GM18520 (cell line): ENCODE data around the gene ERICH3.

ENCODE experiments used
- ATAC-seq: cut with Tn5 transposase; IDR thresholded peaks from one replicate; pipeline ENCODE4 v1.9.1; 2021; ENCODE audit not compliant: unreplicated experiment

The ERICH3 gene, protein sequence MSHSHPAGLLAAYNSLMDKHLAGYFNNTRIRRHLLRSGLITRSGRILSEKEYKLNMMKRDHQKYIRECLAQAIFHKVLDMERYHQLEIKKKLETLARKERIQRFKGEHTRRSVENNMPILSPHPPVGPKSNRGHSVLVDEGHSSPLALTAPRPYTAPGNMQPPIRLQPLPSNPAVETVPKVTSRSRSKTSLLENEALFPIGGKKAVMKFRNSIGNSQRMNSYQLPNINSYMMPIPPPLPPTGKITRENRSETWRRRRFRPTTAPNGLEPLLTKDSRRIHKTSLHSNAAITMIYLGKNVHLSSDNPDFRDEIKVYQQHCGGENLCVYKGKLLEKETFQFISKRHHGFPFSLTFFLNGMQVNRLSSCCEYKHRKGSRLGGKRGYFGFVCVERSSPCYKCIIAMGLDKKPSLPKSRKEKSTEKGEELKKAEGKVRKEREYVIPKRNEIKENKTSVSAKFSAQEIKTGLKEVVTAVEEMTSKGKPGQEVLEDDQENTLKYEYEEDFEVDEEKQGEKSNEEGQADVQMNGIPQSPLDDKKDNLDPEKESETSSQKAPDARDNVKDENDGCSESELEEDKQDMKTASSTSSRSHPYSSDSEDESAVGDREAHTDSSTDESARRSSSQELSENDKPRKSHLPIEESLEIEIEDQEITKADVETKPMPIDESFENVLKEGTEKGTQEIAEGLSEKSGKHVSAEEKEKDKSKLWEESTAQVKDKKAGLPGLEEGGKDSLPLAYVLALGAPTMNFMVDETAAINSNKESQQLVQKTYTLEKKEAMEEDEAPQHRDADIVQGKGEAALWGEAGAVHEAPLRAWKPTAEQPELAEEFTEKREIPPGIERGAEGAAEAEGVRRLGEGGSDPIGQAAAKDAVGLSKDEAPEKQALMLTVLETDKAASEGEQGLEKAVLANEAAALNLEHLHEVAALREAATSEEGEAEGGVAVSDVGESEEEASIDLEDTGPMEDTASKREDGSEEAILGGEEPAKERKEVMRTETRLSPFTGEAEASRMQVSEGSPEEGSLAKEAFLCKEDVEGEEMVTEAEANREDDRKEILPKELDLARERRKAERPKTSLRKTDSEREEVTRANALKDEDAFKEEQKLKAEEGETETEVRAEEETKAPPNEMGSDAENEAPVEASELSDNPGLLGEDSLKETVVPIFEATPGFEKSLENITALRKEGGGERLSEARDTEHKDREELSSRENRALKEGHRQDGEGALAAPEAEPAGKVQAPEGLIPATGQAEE (N-terminal part only)

DNA sequence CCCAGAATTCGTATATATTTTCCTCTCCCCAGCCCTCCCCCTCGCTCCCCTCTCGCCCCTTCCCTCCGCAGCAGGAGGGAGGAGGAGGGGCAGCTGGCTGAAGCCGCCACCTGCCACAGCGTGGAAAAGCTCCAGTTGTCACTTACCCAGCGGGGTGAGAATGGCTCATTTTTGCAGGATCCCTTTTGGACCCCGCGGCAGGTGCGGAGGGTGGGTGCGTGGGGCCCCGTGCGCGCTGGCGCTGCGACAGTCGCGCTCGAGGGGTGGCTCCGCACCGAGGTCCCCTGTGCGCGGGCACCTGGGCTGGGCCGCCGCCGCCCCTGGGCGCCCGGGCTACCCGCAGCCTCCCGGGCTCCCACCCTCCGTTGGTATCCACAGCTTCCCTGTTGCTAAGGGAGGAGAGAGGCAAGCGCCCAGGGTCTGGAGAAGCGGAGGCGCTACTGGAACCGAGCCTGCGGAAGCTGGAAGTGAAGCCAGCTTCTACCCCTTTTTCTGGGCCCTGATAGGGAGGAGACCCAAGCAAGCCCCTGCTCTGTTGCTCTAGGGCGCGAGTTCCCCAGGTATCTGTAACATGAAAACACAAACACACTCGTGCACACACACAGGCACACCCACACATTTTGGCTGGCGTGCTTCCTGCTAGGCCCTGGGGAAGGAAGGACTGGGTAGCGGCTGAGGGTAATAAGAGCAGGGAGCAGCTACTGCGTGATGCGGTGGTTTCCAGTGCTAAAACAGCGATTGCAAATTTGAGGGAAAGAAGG, at the start of gene ERICH3:
Gene ERICH3 (minus strand): TSS at position 442 of the 761 bp plus-strand sequence. CDS start 273 bp downstream, at position 169.
- no peak for ATAC-seq

DNA sequence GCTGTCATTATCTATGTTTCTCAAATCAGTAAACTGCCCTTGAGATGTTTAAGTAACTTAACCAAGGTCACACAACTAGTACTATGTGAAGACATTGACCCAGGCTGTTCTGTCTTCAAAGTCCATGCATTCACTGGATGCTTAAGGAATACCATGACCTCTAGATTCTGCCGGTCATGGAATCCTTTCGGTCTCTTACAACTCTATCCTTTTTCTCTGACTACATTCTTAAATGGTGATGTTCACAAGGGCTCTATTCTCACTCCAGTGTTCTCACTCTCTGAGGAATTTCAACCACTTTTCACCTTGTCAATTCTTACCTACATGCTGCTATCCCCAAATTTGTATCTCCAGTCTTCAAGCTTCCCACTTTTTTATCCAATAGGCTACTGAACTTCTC, 44.0 kb upstream of the ERICH3 start:
- ATAC-seq = no peak

DNA sequence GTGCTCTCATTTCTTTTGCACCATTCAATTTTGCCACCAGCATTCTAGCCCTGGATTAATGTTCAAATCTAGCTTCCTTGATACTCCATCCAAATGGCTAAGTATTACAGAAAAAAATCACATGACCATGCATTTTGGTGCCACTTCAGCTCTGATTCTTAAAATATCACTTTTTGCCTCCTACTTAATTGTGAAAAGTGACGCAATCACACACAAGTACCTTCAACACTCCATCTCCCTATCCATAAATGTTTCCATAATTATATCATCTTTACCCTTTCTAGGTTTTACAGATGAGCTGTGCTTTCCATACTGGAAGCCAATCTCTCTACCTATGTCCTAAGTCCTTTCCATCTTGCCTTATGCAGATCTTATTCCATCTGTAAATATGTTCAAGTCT, 43.2 kb upstream of the ERICH3 start:
- ATAC-seq = no peak

DNA sequence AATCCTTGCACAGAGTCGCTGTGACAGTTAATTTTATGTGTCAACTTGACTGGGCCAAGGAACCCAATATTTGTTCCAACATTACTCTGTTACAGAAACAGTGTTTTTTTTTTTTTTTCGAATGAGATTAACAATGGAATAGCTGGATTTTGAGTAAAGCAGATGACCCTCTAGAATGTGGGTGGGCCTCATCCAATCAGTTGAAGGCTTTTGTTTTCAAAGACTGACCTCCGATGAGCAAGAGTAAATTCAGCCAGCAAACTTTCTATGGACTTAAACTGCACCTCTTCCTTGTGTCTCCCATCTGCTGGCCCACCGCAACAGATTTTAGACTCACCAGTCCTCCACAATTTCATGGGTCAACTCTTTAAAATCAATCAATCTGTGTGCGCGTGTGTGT, 42.2 kb upstream of the ERICH3 start:
- ATAC-seq = no peak

DNA sequence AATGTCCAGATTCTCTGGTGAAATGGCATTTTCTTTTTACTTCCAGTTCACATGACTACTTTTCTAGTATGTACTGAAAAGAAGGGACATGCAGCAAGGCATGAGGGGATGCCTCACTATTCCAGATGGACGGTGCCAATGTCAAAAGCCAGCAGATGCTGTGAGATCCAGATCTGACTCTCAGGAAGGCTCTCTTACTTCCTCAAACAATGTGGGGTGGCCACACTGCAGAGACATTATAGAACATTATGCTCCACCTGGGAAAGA, 41.6 kb upstream of the ERICH3 start:
- no peak for ATAC-seq

DNA sequence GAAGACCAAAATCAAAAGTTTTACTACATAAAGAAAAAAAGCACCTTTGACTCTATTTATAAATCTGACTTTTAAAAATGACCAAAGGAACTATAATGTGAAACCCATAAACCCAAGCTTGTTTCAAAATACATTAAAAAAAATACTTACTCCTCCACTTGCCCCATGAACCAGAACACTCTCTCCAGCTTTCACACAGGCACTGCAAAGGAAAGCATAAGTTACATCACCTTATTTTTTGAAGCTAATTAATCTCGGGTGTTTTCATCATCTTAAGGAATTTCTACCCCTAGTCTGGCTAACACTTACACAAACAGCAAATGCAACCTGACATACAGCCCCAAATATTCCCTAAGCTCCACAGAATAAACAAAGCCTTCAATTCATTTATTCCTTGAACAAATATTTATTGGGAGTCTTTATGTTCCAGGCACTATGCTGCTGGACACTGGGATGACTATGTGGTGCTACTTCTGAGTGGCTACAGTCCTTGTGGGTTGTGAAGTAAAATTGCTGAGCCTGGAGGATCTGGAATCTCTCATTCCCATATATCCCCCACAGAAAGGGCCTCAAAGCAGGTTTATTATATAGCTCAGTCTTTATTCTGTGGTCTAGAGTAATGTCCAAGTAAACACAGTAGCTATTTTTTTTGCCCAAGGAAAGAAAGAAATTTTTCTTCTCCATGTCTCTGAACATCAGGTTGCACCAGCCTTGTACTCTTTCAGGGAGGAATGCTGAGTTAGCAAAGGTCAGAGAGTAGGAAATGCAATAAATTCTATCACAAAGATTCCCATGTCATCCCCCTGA, 41.0 kb upstream of the ERICH3 start:
- no peak for ATAC-seq

DNA sequence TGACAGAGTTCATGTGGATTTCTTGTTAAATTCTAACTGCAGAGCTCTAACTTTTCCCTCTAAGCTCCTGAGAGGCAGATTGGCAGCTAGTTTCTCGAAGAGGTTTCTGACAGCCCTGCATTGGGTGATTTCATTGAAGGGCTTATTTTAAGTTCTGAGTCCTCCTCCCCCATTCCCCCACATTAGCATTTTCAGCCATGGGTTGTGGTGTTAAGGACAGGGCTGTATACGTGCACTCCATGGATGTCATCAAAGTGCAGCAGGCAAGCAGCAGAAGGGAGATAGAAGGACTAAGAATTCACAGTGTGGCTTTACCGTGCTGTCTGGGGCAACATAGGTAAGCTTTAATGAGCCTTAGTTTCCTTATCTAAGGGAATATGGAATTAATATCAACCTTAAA, 40.3 kb upstream of the ERICH3 start:
- ATAC-seq = no peak

DNA sequence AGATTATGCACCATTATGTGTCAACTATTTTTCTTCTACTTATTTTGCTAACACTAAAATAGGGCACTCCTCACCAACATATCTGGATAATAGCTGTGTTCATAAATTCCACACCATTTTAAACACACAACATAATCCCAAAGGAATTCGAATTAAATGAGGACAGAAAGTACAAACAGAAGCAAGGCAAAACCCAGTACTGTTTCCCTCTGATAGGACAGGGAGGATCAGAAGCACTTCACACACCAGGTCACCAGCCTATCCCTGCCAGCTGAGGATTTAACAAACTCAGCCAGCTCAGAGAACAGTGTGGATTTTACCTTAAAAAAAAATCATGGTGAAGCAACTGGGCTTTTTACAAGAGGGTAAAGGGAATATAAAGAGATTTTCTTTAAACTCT, 39.3 kb upstream of the ERICH3 start:
- ATAC-seq = no peak

DNA sequence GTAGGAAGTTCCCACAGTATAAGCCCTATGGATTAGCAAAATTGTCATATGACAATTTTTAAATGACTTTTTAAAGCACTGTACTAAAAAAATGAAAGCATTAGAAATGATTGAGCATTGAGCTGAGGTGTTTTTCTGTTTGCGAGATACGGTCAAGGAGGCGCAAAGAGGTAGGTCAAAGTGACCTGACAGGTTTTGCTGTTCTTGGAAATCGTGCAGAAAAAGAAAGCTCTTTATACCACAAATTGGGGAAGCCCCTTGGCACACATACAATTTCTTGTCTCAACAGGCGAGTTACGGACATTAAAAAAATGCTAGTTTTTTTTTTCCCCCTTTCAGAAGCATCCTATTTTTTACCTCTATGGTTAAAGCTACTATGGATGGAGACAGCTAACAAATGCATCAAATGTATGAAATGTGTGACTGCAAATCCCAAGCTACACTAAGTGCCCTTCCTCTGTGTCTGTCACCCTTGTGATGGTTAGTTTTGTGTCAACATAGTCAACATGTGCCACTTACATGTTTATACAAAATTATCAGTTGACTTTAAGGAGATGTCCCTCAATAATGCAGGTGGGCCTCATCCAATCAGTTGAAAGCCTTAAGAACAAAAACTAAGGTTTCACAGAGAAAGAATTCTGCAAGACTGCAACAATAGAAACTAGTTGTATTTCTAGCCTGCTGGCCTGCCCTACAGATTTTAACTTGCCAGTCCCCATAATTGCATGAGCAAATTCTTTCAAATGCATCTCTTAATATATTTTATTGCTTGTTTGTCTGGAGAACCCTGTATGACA, 30.0 kb upstream of the ERICH3 start:
- ATAC-seq = no peak

DNA sequence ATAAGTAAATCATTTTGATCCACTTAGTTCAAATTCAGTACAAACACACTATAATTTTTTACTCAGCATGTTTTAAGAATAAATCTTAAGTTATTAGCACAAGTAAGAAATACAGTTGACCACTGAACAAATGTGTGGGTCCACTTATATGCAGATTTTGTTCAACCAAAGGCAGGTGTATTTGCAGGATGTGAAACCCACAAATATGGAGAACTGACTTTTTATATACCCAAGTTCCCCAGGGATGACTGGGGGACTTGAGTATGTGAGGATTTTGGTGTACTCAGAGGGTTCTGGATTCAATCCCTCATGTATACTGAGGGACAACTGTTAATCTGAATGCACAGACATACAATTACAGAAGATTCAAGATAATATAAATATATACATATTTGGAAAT, 25.7 kb upstream of the ERICH3 start:
- no peak for ATAC-seq

DNA sequence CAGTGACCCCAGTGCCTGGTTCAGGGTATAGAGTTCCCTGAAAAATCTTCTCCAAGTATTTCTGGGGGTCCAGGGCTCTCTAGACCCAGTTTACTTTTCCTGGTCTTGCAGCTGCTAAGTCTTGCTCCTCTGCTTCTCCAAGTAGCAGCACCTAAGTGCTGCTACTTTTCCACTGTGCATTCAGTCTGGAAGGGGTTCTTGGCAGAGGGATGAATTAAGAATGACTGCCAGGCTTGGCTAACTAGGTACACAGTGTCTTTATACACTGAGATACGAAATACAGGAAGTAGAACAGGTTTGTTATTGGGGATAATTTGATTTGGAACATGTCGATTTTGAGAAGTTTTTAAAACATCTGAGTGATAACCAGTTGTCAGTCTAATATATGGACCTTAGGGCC, 24.2 kb upstream of the ERICH3 start:
- ATAC-seq = no peak

DNA sequence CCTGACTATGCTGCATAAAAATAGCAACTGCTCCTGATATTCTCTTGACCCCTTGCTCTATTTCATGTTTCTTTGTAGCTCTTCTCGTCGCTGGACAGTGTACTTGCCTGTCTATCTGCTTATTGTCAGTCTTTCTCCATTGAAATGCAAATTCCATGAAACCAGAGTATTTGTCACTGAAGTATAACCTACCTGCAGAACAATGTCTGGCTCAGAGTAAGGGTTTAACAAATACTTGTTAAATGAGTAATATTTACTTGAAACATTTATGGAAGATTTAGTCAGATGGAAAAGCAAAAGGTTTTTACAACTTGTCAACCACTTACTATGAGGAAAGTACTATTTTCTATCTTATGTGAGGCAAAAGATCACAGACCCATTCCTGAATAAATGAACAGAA, 19.9 kb upstream of the ERICH3 start:
- no peak for ATAC-seq

DNA sequence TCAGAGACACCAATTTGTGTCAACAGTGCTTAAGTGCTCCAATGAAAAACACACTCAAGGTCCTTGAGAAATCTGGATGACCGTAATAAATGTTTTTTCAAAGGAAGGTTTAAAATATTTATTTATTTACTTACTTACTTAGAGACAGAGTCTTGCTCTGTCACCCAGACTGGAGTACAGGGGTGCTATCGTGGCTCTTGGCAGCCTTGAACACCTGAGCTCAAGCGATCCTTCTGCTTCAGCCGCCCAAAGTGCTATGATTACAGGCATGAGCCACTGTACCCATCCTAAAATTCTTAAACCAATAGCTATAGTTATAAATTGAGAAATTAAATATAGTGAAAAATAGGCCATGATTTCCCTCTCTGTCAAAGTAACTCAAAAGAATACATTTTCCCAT, 17.3 kb upstream of the ERICH3 start:
- ATAC-seq = no peak

DNA sequence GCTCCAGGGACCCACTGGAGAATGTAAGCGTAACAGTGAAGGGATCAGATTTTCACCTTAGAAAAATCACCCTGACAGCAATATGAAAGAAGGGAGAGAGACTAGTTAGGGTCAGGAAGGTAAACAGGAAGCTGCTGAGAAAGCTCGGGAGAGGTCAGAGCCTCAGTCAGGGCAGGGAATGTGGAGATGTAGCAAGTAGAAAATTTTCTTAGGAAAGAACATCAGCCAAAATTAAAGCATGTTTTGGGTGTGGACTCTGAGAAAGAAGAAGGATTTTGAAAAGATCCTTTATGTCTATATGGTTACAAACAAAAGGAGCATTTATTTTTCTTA, 16.7 kb upstream of the ERICH3 start:
- no peak for ATAC-seq

DNA sequence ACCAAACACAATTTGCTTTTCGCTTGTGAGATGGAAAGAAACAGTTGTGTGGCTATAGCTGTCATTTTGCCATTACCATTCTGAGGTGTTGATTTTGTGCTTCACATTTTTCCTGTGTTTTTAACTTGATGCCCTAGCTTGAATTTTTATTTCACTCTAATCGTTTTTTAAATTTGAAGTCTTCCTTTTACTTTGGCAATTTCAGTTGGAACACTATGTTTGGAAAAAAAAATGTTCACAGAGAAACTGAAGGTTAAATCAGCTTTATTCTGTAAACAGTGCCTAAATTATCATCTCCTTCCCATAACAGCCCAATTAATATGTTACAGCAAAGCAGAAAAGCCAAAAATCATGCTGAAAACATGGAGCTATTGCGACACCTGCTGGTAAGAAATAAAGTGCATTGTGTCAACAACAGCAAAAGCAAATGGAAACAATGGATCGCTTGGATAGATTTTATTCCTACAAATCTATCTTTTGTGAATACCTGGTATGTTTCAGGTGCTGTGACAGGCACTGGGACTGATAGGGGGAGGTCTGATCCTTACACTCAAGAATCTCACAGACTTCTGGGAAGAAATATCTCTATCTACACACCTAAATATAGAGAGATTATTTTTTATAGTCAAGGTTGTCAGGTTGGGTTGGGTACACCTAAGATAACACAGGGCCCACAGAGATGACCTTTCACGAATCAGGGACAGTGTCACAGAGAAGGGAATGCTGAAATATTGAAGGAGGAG, 16.2 kb upstream of the ERICH3 start:
- peak; percentile 45 for ATAC-seq

DNA sequence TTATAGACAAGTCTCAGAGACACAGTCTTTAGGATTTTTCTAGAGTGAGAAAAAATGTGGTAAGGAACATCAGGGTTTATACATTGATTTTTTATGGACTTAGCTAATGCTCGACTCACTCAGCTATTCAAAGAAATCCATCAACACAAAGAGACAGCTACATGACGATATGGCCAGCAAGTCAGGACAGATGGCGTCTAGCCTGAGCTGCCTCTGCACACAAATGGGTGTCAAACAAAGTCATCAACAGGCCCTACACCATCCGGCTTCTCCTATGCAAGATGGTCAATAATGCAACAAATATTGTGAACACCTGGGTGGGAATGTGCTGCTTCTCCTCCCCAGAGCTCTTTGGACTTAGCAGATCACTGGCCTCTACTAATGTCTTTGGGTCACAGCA, 13.3 kb upstream of the ERICH3 start:
- no peak for ATAC-seq

DNA sequence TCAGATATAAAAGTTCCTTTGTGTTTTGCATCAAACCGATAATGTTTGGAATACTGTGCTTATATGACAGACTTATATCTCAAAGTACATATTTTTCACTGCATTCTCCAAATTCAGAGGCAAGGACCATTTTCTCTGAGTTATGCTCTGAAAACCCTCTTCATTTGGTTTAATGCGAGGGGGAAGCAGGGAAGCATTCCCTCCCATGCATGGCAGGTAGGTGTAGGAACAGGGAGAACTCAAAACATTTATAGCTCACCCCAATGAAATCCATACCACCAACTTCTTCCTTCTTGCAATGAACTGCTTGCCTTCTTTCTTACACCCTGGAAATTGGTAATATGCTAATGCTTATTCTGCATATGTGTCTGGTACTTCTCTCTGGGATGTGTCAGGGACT, 10.7 kb upstream of the ERICH3 start:
- ATAC-seq = no peak

DNA sequence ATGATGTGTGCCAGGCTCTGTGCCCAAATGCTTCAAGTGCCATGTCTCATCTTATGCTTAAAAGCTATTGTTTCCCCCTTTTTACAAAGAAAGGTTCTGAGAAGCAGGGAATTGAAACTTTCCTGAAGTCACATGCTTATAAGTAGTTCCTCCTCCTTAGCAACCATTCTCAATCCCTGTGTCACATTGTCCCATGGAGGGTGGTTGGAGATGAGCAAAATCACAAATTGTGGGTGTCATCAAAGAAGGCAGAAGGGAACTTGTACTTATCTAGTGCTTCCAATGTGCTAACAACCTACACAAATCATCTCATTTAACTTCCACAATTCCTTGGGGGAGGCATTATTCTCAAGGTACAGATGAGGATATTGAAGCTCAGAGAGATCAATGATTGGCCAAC, 10.1 kb upstream of the ERICH3 start:
- ATAC-seq = no peak

DNA sequence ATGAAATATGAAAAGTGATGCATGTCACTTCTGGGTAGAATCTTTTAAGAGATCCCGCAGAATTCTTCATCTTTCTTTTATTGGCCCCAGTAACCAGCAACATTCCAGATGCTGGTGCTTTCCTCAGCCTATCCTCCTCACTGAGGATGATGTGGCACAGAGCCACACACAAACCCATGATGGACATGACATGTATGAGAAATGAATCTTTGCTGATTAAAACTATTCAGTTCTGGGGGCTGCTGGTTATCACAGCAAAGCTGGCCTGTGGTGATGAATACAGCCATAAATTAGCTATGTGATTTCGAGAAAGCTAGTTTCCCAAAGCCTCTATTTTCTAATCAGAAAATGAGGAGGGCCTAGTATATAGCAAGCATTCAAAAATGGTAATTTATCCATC, 8.3 kb upstream of the ERICH3 start:
- no peak for ATAC-seq
